ENCODE data around the gene NAGLU. TPM values are rescaled to one million over a fixed set of nuclear protein-coding genes. Genes with fewer than 3 reads are reported as not detected.
A peak's percentile ranks its signal among the peaks of the same experiment; 100 is the strongest.

The NAGLU gene
- polyA plus RNA-seq, 3 donors: 10.4 to 32.9 (median 24.9) TPM

- Histone ChIP-seq H3K36me3 (replicated peaks in 1 of 2; ENCODE audit: control insufficient read depth in 1 of 2, insufficient read depth in 2 of 2, low read length in 2 of 2) (peaks cover 52 to 71% of the 10 kb centered on the region in 2 donors), H4K20me1 (ENCODE audit: insufficient read depth, low read length) (peaks cover 10% of the 10 kb centered on the region), H2AFZ (ENCODE audit: insufficient read depth, low read depth, low read length, poor library complexity, severe bottlenecking) (no peak overlapping the region), H3K27me3 (ENCODE audit: control insufficient read depth in 2 of 2, insufficient read depth in 2 of 2, low read length in 2 of 2) (no peaks in the 10 kb centered on the region), H3K4me1 (ENCODE audit: control insufficient read depth in 1 of 2, insufficient read depth in 2 of 2, low read length in 2 of 2) (peaks cover 38 to 42% of the 10 kb centered on the region in 2 donors), H3K9ac (ENCODE audit: insufficient read depth, low read length, poor library complexity, severe bottlenecking) (no peak overlapping the region), H3K4me2 (replicated peaks; ENCODE audit: extremely low read depth, low read length, poor library complexity, severe bottlenecking) (no peak overlapping the region), H3K9me3 (replicated peaks in 1 of 2; ENCODE audit: control insufficient read depth in 1 of 2, insufficient read depth in 1 of 2, low read length in 2 of 2) (no peaks in the 10 kb centered on the region), H3K27ac (ENCODE audit: low read depth in 1 of 2, low read length in 2 of 2) (no peak overlapping the region), H3K79me2 (ENCODE audit: insufficient read depth, low read length) (peaks cover 4% of the 10 kb centered on the region), H3K4me3 (replicated peaks in 1 of 3; ENCODE audit: low read depth in 2 of 3, low read length in 3 of 3) (no peak overlapping the region)
- 96% methylated on average over 10 of the region's 10 CpGs for whole genome bisulfite sequencing (ENCODE audit: insufficient coverage)
- H3K27ac Mint-ChIP-seq: peak overlapping the region in 1 of 7 donors; percentile 16
- peaks cover 63 to 74% of the 10 kb centered on the region in 2 donors for H3K36me3 Mint-ChIP-seq
- peaks cover 0 to 2% (median 0%) of the 10 kb centered on the region in 7 donors for H3K9me3 Mint-ChIP-seq
- no peak for TF ChIP-seq CTCF (IDR thresholded peaks at IDR 0.05)
- H3K4me1 Mint-ChIP-seq: peaks cover 42% of the 10 kb centered on the region
- no peak for DNase-seq
- H3K4me3 Mint-ChIP-seq: no peak overlapping the region
- intact Hi-C loops (cut with micrococcal nuclease): no loop called here
- H3K27me3 Mint-ChIP-seq (ENCODE audit: low read depth in 3 of 3): no peaks in the 10 kb centered on the region
Observed at GRCh38 chr17:42581744-42582270, 45.8 kb downstream of the NAGLU start.

GRCh38 chr17:42584880-42585279 is 48.8 kb downstream of the NAGLU start:
- Histone ChIP-seq H3K4me1 (ENCODE audit: control insufficient read depth in 1 of 2, insufficient read depth in 2 of 2, low read length in 2 of 2) (peaks cover 16 to 19% of the 10 kb centered on the region in 2 donors), H3K4me3 (replicated peaks in 1 of 3; ENCODE audit: low read depth in 2 of 3, low read length in 3 of 3) (peak overlapping the region in 1 of 3 experiments; percentile 32), H3K79me2 (ENCODE audit: insufficient read depth, low read length) (no peaks in the 10 kb centered on the region), H3K4me2 (replicated peaks; ENCODE audit: extremely low read depth, low read length, poor library complexity, severe bottlenecking) (peak overlapping the region; percentile 42), H3K27ac (ENCODE audit: low read depth in 1 of 2, low read length in 2 of 2) (peak overlapping the region; percentile 55 to 74), H3K9ac (ENCODE audit: insufficient read depth, low read length, poor library complexity, severe bottlenecking) (no peak overlapping the region), H3K9me3 (replicated peaks in 1 of 2; ENCODE audit: control insufficient read depth in 1 of 2, insufficient read depth in 1 of 2, low read length in 2 of 2) (no peaks in the 10 kb centered on the region), H4K20me1 (ENCODE audit: insufficient read depth, low read length) (peaks cover 4% of the 10 kb centered on the region), H2AFZ (ENCODE audit: insufficient read depth, low read depth, low read length, poor library complexity, severe bottlenecking) (no peak overlapping the region), H3K27me3 (ENCODE audit: control insufficient read depth in 2 of 2, insufficient read depth in 2 of 2, low read length in 2 of 2) (no peaks in the 10 kb centered on the region), H3K36me3 (replicated peaks in 1 of 2; ENCODE audit: control insufficient read depth in 1 of 2, insufficient read depth in 2 of 2, low read length in 2 of 2) (peaks cover 78 to 96% of the 10 kb centered on the region in 2 donors)
- peak; percentile 54 to 75 (median 73) for DNase-seq
- peaks cover 0 to 3% (median 0%) of the 10 kb centered on the region in 3 donors for H3K27me3 Mint-ChIP-seq (ENCODE audit: low read depth in 3 of 3)
- peak overlapping the region; percentile 84 to 94 (median 93) for H3K27ac Mint-ChIP-seq
- H3K4me1 Mint-ChIP-seq: peaks cover 25% of the 10 kb centered on the region
- peaks cover 87 to 94% of the 10 kb centered on the region in 2 donors for H3K36me3 Mint-ChIP-seq
- H3K9me3 Mint-ChIP-seq: no peaks in the 10 kb centered on the region
- peak overlapping the region in 1 of 2 donors; percentile 61 for H3K4me3 Mint-ChIP-seq
- TF ChIP-seq CTCF (IDR thresholded peaks at IDR 0.05): no peak
- 42% methylated on average over 7 of the region's 9 CpGs for WGBS (ENCODE audit: insufficient coverage)
- intact Hi-C loops (cut with micrococcal nuclease): no loop called here
